ENCODE results near the gene MGMT. TPM values are rescaled to one million over a fixed set of nuclear protein-coding genes. Genes with fewer than 3 reads are reported as not detected.

MGMT gene
- total and polyA plus RNA-seq, 4 donors: 28.2 to 79.1 (median 46.0) TPM

DNA sequence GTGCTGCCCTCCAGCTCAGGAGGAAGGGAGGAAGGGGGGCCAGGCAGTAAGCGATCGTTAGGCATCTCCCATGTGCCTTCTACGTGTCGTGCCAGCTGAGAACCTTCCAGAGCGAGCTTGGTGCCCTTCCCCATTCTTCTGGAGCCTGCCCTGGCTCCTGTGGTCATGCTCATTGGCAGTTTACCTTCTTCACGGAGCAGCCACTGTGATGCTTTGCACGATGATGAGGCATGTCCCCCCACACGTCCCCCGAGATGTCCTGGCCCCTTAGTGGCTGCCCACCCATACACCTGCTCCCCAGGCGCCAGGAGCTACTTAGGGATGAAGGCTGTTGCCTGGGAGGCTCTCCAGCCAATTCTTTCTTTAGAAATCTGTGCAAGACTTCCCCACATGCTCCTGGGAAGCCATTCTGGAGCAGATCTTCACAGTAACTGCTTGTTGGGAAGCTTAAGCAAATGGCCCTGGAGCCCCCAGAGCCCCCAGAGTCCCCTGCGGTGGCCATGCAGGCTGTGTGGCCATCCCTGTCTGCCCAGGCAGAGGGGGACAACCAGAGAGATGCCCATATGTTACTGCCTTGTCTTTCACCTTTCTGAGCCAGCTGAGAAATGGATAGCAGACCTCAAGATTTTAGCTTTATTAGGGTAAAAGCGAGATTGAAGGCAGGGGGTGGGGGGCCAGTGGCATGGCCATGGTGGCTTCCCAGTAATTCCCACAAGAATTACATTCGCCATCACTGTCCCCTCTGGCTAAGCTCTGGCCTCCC lies 298.0 kb downstream of the MGMT start:
- DNase-seq (ENCODE audit: low spot score): no peak
- no peaks in the 10 kb centered on the region for H3K4me1 ChIP-seq (ENCODE audit: control insufficient read depth in 4 of 4, insufficient read depth in 4 of 4, low read length in 3 of 4)
- H3K36me3 ChIP-seq (ENCODE audit: control insufficient read depth in 4 of 4, insufficient read depth in 3 of 4, low read depth in 1 of 4, low read length in 3 of 4): peaks cover 0 to 34% (median 10%) of the 10 kb centered on the region in 4 donors

DNA sequence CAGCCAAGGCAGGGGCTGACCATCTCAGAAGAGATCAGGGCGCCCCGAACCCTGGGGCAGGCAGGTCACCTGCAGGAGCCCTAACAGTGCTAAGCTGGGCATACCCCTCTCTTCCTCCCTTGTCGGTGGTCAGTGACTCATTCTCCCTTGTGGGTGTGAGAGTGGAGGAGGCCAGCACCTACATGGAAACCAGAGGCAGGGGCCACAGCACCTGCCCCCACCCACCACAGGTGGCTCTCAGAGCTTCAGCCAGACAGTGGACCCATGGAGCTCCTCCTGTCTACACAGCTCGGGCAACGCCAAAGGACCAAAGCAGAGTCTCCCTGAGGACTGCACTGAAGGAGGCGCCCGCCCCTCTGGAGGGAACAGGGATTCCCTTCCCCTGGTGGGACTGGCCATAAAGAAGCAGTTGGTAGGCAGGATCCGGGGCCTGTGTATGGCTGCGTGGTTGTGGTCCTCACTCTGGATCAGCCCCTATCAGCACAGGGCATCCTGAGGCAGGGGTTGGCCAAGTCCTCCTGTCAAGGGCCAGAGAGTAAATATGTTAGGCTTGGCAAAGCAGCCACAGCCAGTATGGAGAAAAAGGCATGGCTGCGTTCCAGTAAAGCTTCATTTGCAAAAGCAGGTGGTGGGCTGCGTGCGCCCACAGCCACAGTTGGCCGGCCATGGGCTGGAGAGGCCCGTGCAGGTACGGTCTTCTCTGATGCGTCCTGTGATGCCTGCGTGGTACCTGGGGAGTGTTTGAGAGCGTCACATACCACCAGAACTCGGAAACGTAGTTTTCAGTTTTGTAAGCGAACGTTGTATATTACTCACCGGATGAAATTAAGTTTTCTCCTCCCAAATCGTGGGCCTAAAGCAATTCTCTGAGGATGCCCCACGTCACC lies 298.9 kb downstream of the MGMT start:
- no peaks in the 10 kb centered on the region for H3K9me3 ChIP-seq (ENCODE audit: control insufficient read depth in 4 of 4, low read length in 3 of 4)
- H3K27ac ChIP-seq (ENCODE audit: low read depth in 1 of 2, low read length in 2 of 2): no peak overlapping the region
- H3K4me1 ChIP-seq (ENCODE audit: control insufficient read depth in 4 of 4, insufficient read depth in 4 of 4, low read length in 3 of 4): no peaks in the 10 kb centered on the region
- TF ChIP-seq, protein P1, sequence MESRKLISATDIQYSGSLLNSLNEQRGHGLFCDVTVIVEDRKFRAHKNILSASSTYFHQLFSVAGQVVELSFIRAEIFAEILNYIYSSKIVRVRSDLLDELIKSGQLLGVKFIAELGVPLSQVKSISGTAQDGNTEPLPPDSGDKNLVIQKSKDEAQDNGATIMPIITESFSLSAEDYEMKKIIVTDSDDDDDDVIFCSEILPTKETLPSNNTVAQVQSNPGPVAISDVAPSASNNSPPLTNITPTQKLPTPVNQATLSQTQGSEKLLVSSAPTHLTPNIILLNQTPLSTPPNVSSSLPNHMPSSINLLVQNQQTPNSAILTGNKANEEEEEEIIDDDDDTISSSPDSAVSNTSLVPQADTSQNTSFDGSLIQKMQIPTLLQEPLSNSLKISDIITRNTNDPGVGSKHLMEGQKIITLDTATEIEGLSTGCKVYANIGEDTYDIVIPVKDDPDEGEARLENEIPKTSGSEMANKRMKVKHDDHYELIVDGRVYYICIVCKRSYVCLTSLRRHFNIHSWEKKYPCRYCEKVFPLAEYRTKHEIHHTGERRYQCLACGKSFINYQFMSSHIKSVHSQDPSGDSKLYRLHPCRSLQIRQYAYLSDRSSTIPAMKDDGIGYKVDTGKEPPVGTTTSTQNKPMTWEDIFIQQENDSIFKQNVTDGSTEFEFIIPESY (IDR thresholded peaks at IDR 0.05): no peak
- TF ChIP-seq YY1 (IDR thresholded peaks at IDR 0.05) (no peak), EGR1 (IDR thresholded peaks at IDR 0.05; ENCODE audit: low read depth in 2 of 2) (no peak), RXRA (IDR thresholded peaks at IDR 0.05) (no peak), NR2F2 (IDR thresholded peaks at IDR 0.05) (no peak)
- TF ChIP-seq, protein P2, sequence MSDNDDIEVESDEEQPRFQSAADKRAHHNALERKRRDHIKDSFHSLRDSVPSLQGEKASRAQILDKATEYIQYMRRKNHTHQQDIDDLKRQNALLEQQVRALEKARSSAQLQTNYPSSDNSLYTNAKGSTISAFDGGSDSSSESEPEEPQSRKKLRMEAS (IDR thresholded peaks at IDR 0.05): no peak
- TF ChIP-seq, protein P3, sequence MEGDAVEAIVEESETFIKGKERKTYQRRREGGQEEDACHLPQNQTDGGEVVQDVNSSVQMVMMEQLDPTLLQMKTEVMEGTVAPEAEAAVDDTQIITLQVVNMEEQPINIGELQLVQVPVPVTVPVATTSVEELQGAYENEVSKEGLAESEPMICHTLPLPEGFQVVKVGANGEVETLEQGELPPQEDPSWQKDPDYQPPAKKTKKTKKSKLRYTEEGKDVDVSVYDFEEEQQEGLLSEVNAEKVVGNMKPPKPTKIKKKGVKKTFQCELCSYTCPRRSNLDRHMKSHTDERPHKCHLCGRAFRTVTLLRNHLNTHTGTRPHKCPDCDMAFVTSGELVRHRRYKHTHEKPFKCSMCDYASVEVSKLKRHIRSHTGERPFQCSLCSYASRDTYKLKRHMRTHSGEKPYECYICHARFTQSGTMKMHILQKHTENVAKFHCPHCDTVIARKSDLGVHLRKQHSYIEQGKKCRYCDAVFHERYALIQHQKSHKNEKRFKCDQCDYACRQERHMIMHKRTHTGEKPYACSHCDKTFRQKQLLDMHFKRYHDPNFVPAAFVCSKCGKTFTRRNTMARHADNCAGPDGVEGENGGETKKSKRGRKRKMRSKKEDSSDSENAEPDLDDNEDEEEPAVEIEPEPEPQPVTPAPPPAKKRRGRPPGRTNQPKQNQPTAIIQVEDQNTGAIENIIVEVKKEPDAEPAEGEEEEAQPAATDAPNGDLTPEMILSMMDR (IDR thresholded peaks at IDR 0.05; ENCODE audit: low read depth, low read length, missing input control): no peak
- no peak overlapping the region for H3K4me3 ChIP-seq (ENCODE audit: low read depth in 1 of 3, low read length in 3 of 3)
- 97% methylated on average over 25 of the region's 25 CpGs for WGBS
- peak; percentile 19 for DNase-seq (ENCODE audit: low spot score)
- H3K36me3 ChIP-seq (ENCODE audit: control insufficient read depth in 4 of 4, insufficient read depth in 3 of 4, low read depth in 1 of 4, low read length in 3 of 4): peaks cover 0 to 34% (median 10%) of the 10 kb centered on the region in 4 donors
- no peak overlapping the region for H3K9ac ChIP-seq (ENCODE audit: low read depth in 1 of 2, low read length in 2 of 2)
- no peaks in the 10 kb centered on the region for H3K27me3 ChIP-seq (ENCODE audit: control insufficient read depth in 4 of 4, insufficient read depth in 4 of 4, low read length in 3 of 4)

More for the DNA sequence above, 298.0 kb downstream of the MGMT start:
- Histone ChIP-seq H3K27me3 (ENCODE audit: control insufficient read depth in 4 of 4, insufficient read depth in 4 of 4, low read length in 3 of 4) (no peaks in the 10 kb centered on the region), H3K27ac (ENCODE audit: low read depth in 1 of 2, low read length in 2 of 2) (no peak overlapping the region), H3K9ac (ENCODE audit: low read depth in 1 of 2, low read length in 2 of 2) (no peak overlapping the region), H3K4me3 (ENCODE audit: low read depth in 1 of 3, low read length in 3 of 3) (no peak overlapping the region), H3K9me3 (ENCODE audit: control insufficient read depth in 4 of 4, low read length in 3 of 4) (no peaks in the 10 kb centered on the region)
- 95% methylated on average over 13 of the region's 13 CpGs for WGBS
- TF ChIP-seq EGR1 (IDR thresholded peaks at IDR 0.05; ENCODE audit: low read depth in 2 of 2) (no peak), HNF4G (IDR thresholded peaks at IDR 0.05) (no peak), NR2F2 (IDR thresholded peaks at IDR 0.05) (no peak), GABPA (IDR thresholded peaks at IDR 0.05 in 1 of 2, conservative IDR thresholded peaks at IDR 0.05 in 1 of 2) (no peak), FOXA2 (IDR thresholded peaks at IDR 0.05) (no peak)
- TF ChIP-seq, protein P3 (IDR thresholded peaks at IDR 0.05; ENCODE audit: low read depth, low read length, missing input control): no peak
- TF ChIP-seq, protein P4, sequence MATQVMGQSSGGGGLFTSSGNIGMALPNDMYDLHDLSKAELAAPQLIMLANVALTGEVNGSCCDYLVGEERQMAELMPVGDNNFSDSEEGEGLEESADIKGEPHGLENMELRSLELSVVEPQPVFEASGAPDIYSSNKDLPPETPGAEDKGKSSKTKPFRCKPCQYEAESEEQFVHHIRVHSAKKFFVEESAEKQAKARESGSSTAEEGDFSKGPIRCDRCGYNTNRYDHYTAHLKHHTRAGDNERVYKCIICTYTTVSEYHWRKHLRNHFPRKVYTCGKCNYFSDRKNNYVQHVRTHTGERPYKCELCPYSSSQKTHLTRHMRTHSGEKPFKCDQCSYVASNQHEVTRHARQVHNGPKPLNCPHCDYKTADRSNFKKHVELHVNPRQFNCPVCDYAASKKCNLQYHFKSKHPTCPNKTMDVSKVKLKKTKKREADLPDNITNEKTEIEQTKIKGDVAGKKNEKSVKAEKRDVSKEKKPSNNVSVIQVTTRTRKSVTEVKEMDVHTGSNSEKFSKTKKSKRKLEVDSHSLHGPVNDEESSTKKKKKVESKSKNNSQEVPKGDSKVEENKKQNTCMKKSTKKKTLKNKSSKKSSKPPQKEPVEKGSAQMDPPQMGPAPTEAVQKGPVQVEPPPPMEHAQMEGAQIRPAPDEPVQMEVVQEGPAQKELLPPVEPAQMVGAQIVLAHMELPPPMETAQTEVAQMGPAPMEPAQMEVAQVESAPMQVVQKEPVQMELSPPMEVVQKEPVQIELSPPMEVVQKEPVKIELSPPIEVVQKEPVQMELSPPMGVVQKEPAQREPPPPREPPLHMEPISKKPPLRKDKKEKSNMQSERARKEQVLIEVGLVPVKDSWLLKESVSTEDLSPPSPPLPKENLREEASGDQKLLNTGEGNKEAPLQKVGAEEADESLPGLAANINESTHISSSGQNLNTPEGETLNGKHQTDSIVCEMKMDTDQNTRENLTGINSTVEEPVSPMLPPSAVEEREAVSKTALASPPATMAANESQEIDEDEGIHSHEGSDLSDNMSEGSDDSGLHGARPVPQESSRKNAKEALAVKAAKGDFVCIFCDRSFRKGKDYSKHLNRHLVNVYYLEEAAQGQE (IDR thresholded peaks at IDR 0.05): no peak

Data from liver (tissue), 9 donors.